Endodermal cell (in vitro differentiated cells): ENCODE measurements around the gene COP1. TPM values are rescaled to one million over a fixed set of nuclear protein-coding genes. Genes with fewer than 3 reads are reported as not detected.

Source experiments
- DNase-seq: peaks from one replicate; pipeline ENCODE4 v3.0.0-alpha.2; 2017
- H3K27ac ChIP-seq: 2 replicates; pipeline ENCODE4 v1.5.1; 2013; ENCODE audit warnings: mild to moderate bottlenecking, low read depth, low read length, moderate library complexity
- H3K27me3 ChIP-seq: 2 replicates; pipeline ENCODE4 v1.6.1; 2013; ENCODE audit warnings: mild to moderate bottlenecking, low read length, moderate library complexity; ENCODE audit not compliant: insufficient read depth, control insufficient read depth, poor library complexity, severe bottlenecking
- H3K36me3 ChIP-seq: 2 replicates; pipeline ENCODE4 v1.7.0; 2013; ENCODE audit warnings: mild to moderate bottlenecking, low read length, moderate library complexity; ENCODE audit not compliant: control insufficient read depth, insufficient read depth
- H3K4me1 ChIP-seq: one replicate; pipeline ENCODE4 v1.7.0; 2013; ENCODE audit warnings: low read length; ENCODE audit not compliant: control insufficient read depth, insufficient read depth
- H3K4me3 ChIP-seq: 2 replicates; pipeline ENCODE4 v1.5.1; 2013; ENCODE audit warnings: mild to moderate bottlenecking, low read length, moderate library complexity
- H3K9ac ChIP-seq: 2 replicates; pipeline ENCODE4 v1.6.1; 2013; ENCODE audit warnings: mild to moderate bottlenecking, low read length, moderate library complexity; ENCODE audit not compliant: poor library complexity, severe bottlenecking; ENCODE audit errors: extremely low read depth
- H3K9me3 ChIP-seq: 2 replicates; pipeline ENCODE4 v1.6.1; 2013; ENCODE audit warnings: mild to moderate bottlenecking, low read length, moderate library complexity; ENCODE audit not compliant: control insufficient read depth
- H3K27ac Mint-ChIP-seq: 2 replicates; pipeline ENCODE4 v1.8.0; 2020; ENCODE audit warnings: mixed read lengths
- H3K27me3 Mint-ChIP-seq: 2 replicates; pipeline ENCODE4 v1.8.0; 2021; ENCODE audit warnings: mild to moderate bottlenecking, mixed read lengths; ENCODE audit not compliant: insufficient read depth
- H3K36me3 Mint-ChIP-seq: 2 replicates; pipeline ENCODE4 v1.8.0; 2020; ENCODE audit warnings: low read depth, mixed read lengths
- H3K4me1 Mint-ChIP-seq: 2 replicates; pipeline ENCODE4 v1.8.0; 2020; ENCODE audit warnings: mixed read lengths
- H3K4me3 Mint-ChIP-seq: 2 replicates; pipeline ENCODE4 v1.8.0; 2020; ENCODE audit warnings: mild to moderate bottlenecking, moderate library complexity, mixed read lengths
- H3K9me3 Mint-ChIP-seq: 2 replicates; pipeline ENCODE4 v1.8.0; 2020; ENCODE audit warnings: mild to moderate bottlenecking, mixed read lengths
- WGBS, 2 experiments: methylation state at CpG; one replicate each; pipeline versions ENCODE4 v1.1.5 to v1.1.7; 2013; ENCODE audit warnings: missing lambda C conversion rate in 2 of 2, mixed read lengths in 1 of 2; ENCODE audit not compliant: insufficient coverage in 1 of 2, insufficient read length in 1 of 2; 5-methylcytosine and 5-hydroxymethylcytosine counted together
- total RNA-seq, 2 donors: library from RNA; stranded (reverse); fragmentation: NEBNext Ultra II Directional in 1 of 2; extraction: Animal tissue kit (Norgen Biotek cat#: 25700) in 1 of 2; gene quantifications; 2 replicates in 1 of 2; 3 replicates in 1 of 2; pipeline ENCODE4 v1.2.1, GENCODE V29; 2021
- TF ChIP-seq, protein P1 (sequence below): fragments of 200-600 bp; sonication (generic); conservative IDR thresholded peaks from 2 replicates; pipeline ENCODE4 v1.5.0; 2021; ENCODE audit warnings: antibody characterized with exemption, mild to moderate bottlenecking

The COP1 gene
- total RNA-seq, 2 donors from 2014 or later, result 70.1 to 70.6 TPM

DNA sequence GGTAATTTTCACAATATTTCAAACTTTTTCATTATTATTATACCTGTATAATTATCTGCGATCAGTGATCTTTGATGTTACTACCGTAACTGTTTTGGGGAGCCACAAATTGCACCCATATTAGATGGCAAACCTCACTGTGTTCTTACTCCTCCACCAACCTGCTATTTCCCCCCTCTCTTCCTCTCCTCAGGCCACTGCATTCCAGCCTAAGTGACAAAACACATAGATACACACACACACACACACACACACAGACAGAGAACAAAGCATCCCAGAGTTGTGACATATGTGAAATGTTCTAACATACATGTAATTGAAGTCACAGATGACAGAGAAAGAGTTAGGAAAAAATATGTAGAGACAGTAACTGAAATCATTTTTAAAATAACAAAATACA, 18.5 kb downstream of the COP1 start:
- H3K27me3 ChIP-seq, result no peaks in the 10 kb centered on the region
- no peak overlapping the region for H3K27ac ChIP-seq
- Mint-ChIP-seq H3K36me3 (peaks cover 3% of the 10 kb centered on the region), H3K4me3 (no peak overlapping the region), H3K4me1 (peaks cover 37% of the 10 kb centered on the region), H3K27ac (no peak overlapping the region), H3K9me3 (no peaks in the 10 kb centered on the region), H3K27me3 (no peaks in the 10 kb centered on the region)
- no peaks in the 10 kb centered on the region for H3K4me1 ChIP-seq
- no peak overlapping the region for H3K9ac ChIP-seq
- 81 to 96% methylated on average over 2 of the region's 2 CpGs for WGBS, 2 experiments
- no peaks in the 10 kb centered on the region for H3K9me3 ChIP-seq
- peaks cover 5% of the 10 kb centered on the region for H3K36me3 ChIP-seq
- TF ChIP-seq, protein P1, sequence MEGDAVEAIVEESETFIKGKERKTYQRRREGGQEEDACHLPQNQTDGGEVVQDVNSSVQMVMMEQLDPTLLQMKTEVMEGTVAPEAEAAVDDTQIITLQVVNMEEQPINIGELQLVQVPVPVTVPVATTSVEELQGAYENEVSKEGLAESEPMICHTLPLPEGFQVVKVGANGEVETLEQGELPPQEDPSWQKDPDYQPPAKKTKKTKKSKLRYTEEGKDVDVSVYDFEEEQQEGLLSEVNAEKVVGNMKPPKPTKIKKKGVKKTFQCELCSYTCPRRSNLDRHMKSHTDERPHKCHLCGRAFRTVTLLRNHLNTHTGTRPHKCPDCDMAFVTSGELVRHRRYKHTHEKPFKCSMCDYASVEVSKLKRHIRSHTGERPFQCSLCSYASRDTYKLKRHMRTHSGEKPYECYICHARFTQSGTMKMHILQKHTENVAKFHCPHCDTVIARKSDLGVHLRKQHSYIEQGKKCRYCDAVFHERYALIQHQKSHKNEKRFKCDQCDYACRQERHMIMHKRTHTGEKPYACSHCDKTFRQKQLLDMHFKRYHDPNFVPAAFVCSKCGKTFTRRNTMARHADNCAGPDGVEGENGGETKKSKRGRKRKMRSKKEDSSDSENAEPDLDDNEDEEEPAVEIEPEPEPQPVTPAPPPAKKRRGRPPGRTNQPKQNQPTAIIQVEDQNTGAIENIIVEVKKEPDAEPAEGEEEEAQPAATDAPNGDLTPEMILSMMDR, result no peak
- H3K4me3 ChIP-seq, result no peak overlapping the region
- DNase-seq, result no peak

DNA sequence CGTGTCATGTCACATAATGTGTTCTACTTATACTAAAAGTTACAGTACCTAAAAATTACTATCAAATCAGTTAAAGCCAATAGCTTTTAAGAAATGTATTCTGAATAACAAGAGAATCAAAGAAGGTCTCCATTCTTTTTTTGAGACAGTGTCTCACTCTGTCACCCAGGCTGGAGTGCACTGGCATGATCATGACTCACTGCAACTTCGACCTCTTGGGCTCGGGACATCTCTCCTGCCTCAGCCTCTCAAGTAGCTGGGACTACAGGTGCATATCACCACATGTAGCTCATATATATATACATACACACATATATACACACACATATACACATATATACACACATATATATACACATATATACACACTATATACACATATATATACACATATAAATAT, 20.1 kb downstream of the COP1 start:
- TF ChIP-seq, protein P1, result no peak
- no peaks in the 10 kb centered on the region for H3K27me3 ChIP-seq
- H3K36me3 ChIP-seq, result peaks cover 21% of the 10 kb centered on the region
- peaks cover 12% of the 10 kb centered on the region for H3K36me3 Mint-ChIP-seq
- H3K9me3 Mint-ChIP-seq, result no peaks in the 10 kb centered on the region
- no peak for DNase-seq
- H3K4me1 ChIP-seq, result no peaks in the 10 kb centered on the region
- H3K27ac Mint-ChIP-seq, result peak overlapping the region; percentile 42
- H3K4me1 Mint-ChIP-seq, result peaks cover 28% of the 10 kb centered on the region
- no peaks in the 10 kb centered on the region for H3K27me3 Mint-ChIP-seq
- no peak overlapping the region for H3K4me3 ChIP-seq
- H3K9me3 ChIP-seq, result no peaks in the 10 kb centered on the region
- H3K9ac ChIP-seq, result no peak overlapping the region
- WGBS, 2 experiments, result 85 to 98% methylated on average over 2 of the region's 3 CpGs
- H3K27ac ChIP-seq, result no peak overlapping the region
- no peak overlapping the region for H3K4me3 Mint-ChIP-seq

DNA sequence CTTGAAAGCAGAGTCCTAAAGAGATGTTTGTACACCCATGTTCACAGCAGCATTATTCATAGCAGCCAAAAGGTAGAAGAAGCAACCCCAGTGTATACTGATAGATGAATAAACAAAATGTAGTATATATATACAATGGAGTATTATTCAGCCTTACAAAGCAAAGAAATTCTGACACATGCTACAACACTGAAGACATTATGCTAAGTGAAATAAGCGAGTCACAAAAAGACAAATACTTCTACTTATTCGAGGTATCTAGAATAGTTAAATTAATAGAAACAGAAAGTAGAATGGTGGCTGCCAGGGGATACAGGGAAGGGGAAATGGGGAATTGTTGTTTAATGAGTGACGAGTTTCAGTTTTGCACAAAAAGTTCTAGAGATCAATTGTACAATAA, 23.5 kb downstream of the COP1 start:
- Mint-ChIP-seq H3K27ac (no peak overlapping the region), H3K4me3 (no peak overlapping the region), H3K4me1 (peaks cover 34% of the 10 kb centered on the region), H3K9me3 (no peaks in the 10 kb centered on the region), H3K27me3 (no peaks in the 10 kb centered on the region), H3K36me3 (peaks cover 28% of the 10 kb centered on the region)
- Histone ChIP-seq H3K36me3 (peaks cover 34% of the 10 kb centered on the region), H3K27ac (no peak overlapping the region), H3K4me1 (no peaks in the 10 kb centered on the region), H3K9ac (no peak overlapping the region), H3K4me3 (no peak overlapping the region), H3K9me3 (no peaks in the 10 kb centered on the region), H3K27me3 (no peaks in the 10 kb centered on the region)
- WGBS, 2 experiments, result 97% methylated on average over 2 of the region's 3 CpGs; no CpG with 5 or more reads in 1 of the 2 experiments
- DNase-seq, result no peak
- TF ChIP-seq, protein P1, result no peak
